ENCODE results near the gene CACNA2D3.

DNA sequence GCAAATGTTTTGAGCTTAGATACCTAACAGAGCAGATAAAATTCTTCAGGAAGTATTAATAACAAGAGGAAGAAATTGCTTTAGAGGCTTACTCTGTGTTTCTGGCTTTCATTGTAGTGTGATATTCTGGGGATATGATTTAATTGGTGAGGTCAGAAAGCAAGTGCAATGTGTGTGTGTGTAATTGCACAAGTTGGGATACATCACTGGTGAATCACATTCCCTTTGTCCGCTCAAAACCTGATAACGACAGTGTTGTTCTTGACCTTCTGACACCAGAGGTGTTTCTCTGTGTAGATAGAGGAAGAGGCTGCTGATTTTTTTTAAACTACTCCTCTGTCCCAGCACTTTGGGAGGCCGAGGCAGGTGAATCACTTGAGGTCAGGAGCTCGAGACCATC lies 161.1 kb downstream of the CACNA2D3 start:
- no peak for TF ChIP-seq POLR2A (IDR thresholded peaks at IDR 0.05)
- TF ChIP-seq, protein P1, sequence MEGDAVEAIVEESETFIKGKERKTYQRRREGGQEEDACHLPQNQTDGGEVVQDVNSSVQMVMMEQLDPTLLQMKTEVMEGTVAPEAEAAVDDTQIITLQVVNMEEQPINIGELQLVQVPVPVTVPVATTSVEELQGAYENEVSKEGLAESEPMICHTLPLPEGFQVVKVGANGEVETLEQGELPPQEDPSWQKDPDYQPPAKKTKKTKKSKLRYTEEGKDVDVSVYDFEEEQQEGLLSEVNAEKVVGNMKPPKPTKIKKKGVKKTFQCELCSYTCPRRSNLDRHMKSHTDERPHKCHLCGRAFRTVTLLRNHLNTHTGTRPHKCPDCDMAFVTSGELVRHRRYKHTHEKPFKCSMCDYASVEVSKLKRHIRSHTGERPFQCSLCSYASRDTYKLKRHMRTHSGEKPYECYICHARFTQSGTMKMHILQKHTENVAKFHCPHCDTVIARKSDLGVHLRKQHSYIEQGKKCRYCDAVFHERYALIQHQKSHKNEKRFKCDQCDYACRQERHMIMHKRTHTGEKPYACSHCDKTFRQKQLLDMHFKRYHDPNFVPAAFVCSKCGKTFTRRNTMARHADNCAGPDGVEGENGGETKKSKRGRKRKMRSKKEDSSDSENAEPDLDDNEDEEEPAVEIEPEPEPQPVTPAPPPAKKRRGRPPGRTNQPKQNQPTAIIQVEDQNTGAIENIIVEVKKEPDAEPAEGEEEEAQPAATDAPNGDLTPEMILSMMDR (IDR thresholded peaks at IDR 0.05), result no peak

Data from transverse colon (tissue), 3 donors.